GM04503 (cell line): ENCODE data around the gene STAU1.
"Not testable (repeated sequence)": the region's sequence is repeated elsewhere in the genome, so short reads cannot be mapped to it uniquely, and the experiment has no call there.

Source experiments
- DNase-seq: peaks from one replicate; pipeline ENCODE4 v3.0.0-alpha.2; 2012; ENCODE audit warnings: low read depth

The STAU1 gene

GRCh38 chr20:49122920-49123319 lies 65.2 kb downstream of the STAU1 start:
- DNase-seq = no peak

- DNase-seq = no peak
Measured at GRCh38 chr20:49119988-49120387, 68.1 kb downstream of the STAU1 start.

- no peak for DNase-seq
Measured at GRCh38 chr20:49118307-49118706, 69.8 kb downstream of the STAU1 start.

GRCh38 chr20:49115564-49115963 lies 72.6 kb downstream of the STAU1 start:
- DNase-seq = no peak

- no peak for DNase-seq
Measured at GRCh38 chr20:49112596-49113274, 75.4 kb downstream of the STAU1 start.

GRCh38 chr20:49110767-49111694 lies 77.1 kb downstream of the STAU1 start:
- no peak for DNase-seq

GRCh38 chr20:49106328-49106727 lies 81.8 kb downstream of the STAU1 start:
- DNase-seq = no peak

GRCh38 chr20:49104979-49105547 lies 83.1 kb downstream of the STAU1 start:
- not testable (repeated sequence) for DNase-seq

GRCh38 chr20:49104365-49104648 lies 83.8 kb downstream of the STAU1 start:
- DNase-seq = no peak

- no peak for DNase-seq
Measured at GRCh38 chr20:49103647-49104364, 84.3 kb downstream of the STAU1 start.

- no peak for DNase-seq
Measured at GRCh38 chr20:49103019-49103418, 85.1 kb downstream of the STAU1 start.

- DNase-seq = no peak
Measured at GRCh38 chr20:49100972-49101371, 87.2 kb downstream of the STAU1 start.

GRCh38 chr20:49100292-49100691 lies 87.8 kb downstream of the STAU1 start:
- not testable (repeated sequence) for DNase-seq

GRCh38 chr20:49099011-49099410 lies 89.1 kb downstream of the STAU1 start:
- no peak for DNase-seq

GRCh38 chr20:49098136-49098535 lies 90.0 kb downstream of the STAU1 start:
- no peak for DNase-seq

- no peak for DNase-seq
Measured at GRCh38 chr20:49097159-49097558, 91.0 kb downstream of the STAU1 start.

- DNase-seq = no peak
Measured at GRCh38 chr20:49096203-49096730, 91.9 kb downstream of the STAU1 start.

GRCh38 chr20:49091762-49092161 lies 96.4 kb downstream of the STAU1 start:
- no peak for DNase-seq

- DNase-seq = no peak
Measured at GRCh38 chr20:49091104-49091503, 97.0 kb downstream of the STAU1 start.

GRCh38 chr20:49082295-49082694 lies 105.8 kb downstream of the STAU1 start:
- DNase-seq = not testable (repeated sequence)

GRCh38 chr20:49078310-49078709 lies 109.8 kb downstream of the STAU1 start:
- no peak for DNase-seq

- DNase-seq = no peak
Measured at GRCh38 chr20:49074521-49074920, 113.6 kb downstream of the STAU1 start.
